Bone marrow (tissue), 2 donors: ENCODE results near the gene CACNA2D2.

Experiments
- DNase-seq, 2 donors: peaks; one replicate each; lab custom pipeline; 2025; lab: John Stamatoyannopoulos, UW

Gene CACNA2D2

GRCh38 chr3:50502225-50502583, 1.2 kb downstream of the CACNA2D2 start:
- DNase-seq = no peak

GRCh38 chr3:50495609-50496423, 7.6 kb downstream of the CACNA2D2 start:
- DNase-seq = no peak

- no peak for DNase-seq
These were observed 9.3 kb downstream of the CACNA2D2 start for GRCh38 chr3:50494126-50494525.

GRCh38 chr3:50493623-50494022, 9.8 kb downstream of the CACNA2D2 start:
- no peak for DNase-seq

GRCh38 chr3:50493086-50493485, 10.3 kb downstream of the CACNA2D2 start:
- no peak for DNase-seq

GRCh38 chr3:50491023-50491422, 12.4 kb downstream of the CACNA2D2 start:
- no peak for DNase-seq

GRCh38 chr3:50490424-50490823, 13.0 kb downstream of the CACNA2D2 start:
- DNase-seq = no peak

- DNase-seq = no peak
These were observed 16.3 kb downstream of the CACNA2D2 start for GRCh38 chr3:50487181-50487580.

- no peak for DNase-seq
These were observed 17.1 kb downstream of the CACNA2D2 start for GRCh38 chr3:50486219-50486888.

GRCh38 chr3:50484722-50485121, 18.7 kb downstream of the CACNA2D2 start:
- DNase-seq = no peak

- DNase-seq = no peak
These were observed 20.1 kb downstream of the CACNA2D2 start for GRCh38 chr3:50483374-50483773.

GRCh38 chr3:50481992-50482391, 21.4 kb downstream of the CACNA2D2 start:
- DNase-seq = no peak

- no peak for DNase-seq
These were observed 23.0 kb downstream of the CACNA2D2 start for GRCh38 chr3:50480471-50480870.

- no peak for DNase-seq
These were observed 23.9 kb downstream of the CACNA2D2 start for GRCh38 chr3:50479523-50479922.

GRCh38 chr3:50478671-50479260, 24.7 kb downstream of the CACNA2D2 start:
- no peak for DNase-seq

GRCh38 chr3:50478051-50478450, 25.4 kb downstream of the CACNA2D2 start:
- DNase-seq = no peak

GRCh38 chr3:50475348-50475747, 28.1 kb downstream of the CACNA2D2 start:
- no peak for DNase-seq

GRCh38 chr3:50474717-50475116, 28.7 kb downstream of the CACNA2D2 start:
- no peak for DNase-seq

- no peak for DNase-seq
These were observed 29.7 kb downstream of the CACNA2D2 start for GRCh38 chr3:50473768-50474167.

GRCh38 chr3:50472958-50473357, 30.5 kb downstream of the CACNA2D2 start:
- no peak for DNase-seq

- no peak for DNase-seq
These were observed 32.8 kb downstream of the CACNA2D2 start for GRCh38 chr3:50470658-50471057.

- no peak for DNase-seq
These were observed 35.5 kb downstream of the CACNA2D2 start for GRCh38 chr3:50467919-50468318.

GRCh38 chr3:50466177-50466576, 37.3 kb downstream of the CACNA2D2 start:
- no peak for DNase-seq
